ENCODE results near the gene RNF5.

Gene RNF5

DNA sequence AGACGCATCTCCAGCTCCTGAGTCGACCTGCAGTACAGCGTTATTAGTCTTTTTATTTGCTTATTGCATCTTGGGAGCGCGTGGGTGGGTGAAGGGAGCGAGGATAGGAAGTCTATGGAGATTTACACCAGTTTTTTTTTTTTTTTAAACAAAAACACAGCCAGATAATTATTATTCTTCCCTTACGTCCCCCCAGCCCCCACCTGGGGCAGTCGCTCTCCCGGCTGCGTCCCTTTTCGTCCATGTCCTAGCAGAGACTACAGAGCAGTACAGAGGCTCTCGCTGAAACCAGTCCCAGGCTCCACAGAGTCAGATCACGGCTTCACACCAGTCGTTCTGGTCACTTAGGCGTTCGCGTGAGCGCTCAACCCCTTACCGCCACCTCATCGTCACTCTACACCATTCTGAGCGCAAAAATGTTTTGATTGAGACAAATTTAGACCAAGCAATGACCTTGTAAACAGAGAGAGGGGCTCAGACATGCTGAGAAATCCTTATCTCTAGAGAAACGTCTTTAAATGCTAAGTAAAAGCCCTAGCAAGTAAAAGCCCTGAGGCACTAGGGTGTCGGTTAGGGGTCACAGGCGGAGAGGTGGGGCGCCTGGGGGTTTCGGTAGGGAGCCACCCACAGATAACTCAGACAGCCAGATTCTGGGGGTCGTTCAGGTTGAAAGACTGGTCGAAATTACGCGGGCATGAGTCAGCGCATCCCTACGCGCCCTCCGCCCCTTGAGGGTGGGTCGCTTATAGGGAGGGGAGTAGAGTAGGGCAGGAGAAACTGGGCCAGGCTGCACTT is 25.2 kb upstream of the RNF5 start:
- DNase-seq = peak; percentile 54

DNA sequence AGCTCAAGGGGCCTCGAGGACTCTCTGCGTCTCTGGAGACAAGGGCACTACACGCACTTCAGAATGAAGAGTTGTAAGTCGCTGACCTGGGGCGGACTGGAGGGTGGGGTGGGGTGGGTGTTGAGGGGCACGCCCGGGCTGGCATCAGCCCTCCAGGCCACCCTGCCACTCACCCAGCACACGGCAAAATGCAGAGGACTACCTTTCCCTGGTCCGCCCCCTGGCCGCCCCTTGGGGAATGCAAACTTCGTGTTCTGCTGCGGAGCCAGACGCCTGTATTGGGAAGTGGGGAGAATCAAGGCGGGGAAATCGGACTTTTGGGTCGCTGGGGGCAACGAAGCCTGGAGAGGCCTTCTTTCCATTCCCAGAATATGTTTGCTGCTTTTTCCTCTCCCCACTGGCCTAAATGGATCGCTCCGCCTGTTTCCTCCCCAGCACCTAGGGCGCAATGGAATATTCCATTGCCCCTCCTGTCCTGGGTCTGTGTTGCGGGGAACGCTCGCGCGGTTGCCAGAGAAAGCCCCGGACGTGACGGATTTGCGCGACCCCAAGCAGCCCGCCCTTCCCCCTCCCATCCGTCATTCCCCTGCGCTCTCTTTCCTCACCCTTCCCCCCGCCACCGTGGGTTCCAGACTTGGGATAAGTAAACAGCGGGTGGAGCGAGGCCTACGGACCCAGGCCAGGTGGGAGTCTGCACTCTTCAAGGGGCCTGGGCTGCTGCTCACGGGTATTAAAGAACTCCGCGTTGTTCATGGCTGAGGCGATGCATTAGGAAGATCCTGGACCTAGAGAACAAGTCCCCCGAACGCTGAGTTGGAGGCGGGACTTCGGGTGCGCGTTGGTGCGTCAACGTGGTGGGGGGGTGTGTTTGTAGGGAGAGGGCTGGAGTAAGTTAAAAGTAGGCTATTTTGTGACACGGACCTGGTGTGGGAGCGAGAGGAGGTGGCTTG is 24.4 kb upstream of the RNF5 start, which contains the start of gene PPT2:
Gene PPT2, plus strand, starts transcription at position 578 of the 950 bp plus-strand sequence. CDS start 454 bp downstream, outside the sequence.
- DNase-seq = peak; percentile 83

DNA sequence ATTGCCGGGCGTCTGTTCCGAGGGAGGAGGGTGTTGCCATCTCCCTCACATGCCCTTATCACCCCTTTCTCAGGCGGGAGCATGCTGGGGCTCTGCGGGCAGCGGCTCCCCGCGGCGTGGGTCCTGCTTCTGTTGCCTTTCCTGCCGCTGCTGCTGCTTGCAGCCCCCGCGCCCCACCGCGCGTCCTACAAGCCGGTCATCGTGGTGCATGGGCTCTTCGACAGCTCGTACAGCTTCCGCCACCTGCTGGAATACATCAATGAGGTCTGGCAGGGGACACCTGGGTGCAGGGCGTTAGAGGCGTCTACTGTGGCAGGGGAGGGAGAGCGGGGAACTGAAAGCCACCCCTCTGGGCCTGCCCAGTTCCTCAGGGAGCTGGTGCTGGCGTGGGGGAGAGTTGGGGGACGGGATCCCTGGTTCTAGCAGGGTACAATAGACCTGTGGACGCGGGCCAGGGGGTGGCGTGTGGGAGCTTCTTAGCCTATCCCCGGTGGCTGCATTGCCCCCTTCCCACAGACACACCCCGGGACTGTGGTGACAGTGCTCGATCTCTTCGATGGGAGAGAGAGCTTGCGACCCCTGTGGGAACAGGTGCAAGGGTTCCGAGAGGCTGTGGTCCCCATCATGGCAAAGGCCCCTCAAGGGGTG is 23.6 kb upstream of the RNF5 start:
- peak; percentile 73 for DNase-seq

DNA sequence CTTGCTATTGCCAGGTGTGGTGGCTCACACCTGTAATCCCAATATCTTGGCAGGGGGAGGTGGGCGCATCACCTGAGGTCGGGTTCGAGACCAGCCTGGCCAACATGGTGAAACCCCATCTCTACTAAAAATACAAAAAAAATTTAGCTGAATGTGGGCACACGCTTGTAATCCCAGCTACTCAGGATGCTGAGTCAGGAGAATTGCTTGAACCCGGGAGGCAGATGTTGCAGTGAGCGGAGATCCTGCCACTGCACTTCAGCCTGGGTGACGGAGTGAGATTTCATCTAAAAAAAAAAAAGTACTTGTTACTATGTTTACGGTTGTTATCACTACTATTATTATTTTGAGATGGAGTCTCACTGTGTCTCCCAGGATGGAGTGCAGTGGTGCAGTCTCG is 21.3 kb upstream of the RNF5 start:
- DNase-seq = no peak

DNA sequence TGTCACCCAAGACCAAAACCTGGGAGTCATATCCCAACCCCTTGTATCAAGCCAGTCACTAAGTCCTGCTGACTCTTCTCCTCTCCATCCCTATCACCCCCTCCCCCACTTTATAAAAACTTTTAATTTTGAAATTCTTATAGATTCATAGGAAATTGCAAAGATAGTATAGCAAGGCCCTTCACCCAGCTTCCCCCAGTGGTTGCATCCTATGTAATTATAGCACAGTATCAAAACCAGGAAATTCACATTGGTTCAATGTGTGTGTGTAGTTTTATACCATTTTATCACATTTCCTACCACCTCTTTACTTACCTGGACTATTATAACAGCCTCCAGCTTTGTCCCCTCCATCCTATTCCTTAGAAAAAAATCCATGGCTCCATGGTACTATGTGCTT is 20.2 kb upstream of the RNF5 start:
- DNase-seq = no peak

DNA sequence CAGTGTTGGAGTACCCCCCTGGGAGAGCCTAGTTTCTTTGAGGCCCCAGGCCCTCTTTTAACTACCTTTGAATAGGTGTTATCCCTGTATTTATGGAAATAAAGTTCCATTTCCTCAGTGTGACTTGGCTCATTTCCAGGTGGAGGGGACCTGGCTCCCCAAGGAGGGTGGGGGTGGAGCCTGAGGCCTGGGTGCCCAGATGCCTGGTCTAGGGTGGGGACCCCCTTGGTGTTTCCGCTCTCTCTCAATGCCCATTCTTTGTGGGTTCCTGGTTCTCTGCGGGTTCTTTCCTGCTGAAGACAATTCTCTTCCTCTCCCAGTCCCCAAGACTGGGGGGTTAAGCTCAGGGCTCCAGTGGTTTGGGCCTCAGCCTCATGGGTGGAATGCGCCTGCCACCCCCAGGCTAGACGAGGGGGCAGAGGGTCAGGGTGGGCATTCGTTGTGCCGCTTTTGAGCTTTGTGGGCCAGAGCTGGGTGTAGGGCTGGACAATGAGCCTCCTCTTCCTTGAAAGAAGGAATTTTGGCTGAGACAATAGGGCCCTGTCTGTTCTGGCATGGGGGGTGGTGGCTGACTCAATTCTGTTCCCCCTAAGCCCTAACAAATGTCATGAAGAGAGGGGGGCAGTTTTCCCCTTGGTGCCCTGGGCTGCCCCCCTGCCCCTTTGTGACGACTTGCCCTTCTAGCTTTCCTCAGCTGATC is 14.5 kb upstream of the RNF5 start:
- no peak for DNase-seq

DNA sequence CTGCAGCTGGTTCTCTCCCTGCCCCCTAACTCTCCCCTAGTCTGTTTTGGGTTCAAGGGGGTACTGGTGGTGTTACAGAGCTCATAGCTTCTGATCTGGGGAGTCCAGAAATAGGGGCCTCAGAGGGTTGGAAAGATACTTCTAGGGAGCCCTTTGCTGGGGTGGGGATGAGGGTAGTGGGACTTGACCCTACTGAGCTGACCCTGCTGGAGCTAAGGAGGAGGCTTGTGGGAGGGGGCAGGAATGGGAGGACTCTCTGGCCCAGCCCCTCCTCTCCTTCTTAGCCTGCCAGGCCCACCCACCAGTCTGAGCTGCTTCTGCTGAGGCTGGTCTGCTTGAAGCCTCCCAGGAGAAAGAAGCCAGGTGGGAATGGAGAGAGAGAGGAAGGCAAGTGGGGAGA is 13.9 kb upstream of the RNF5 start, which contains the start of gene EGFL8:
Gene EGFL8, plus strand, starts transcription at position 301 of the 400 bp plus-strand sequence. CDS start 1,571 bp downstream, outside the sequence.
- DNase-seq = no peak

DNA sequence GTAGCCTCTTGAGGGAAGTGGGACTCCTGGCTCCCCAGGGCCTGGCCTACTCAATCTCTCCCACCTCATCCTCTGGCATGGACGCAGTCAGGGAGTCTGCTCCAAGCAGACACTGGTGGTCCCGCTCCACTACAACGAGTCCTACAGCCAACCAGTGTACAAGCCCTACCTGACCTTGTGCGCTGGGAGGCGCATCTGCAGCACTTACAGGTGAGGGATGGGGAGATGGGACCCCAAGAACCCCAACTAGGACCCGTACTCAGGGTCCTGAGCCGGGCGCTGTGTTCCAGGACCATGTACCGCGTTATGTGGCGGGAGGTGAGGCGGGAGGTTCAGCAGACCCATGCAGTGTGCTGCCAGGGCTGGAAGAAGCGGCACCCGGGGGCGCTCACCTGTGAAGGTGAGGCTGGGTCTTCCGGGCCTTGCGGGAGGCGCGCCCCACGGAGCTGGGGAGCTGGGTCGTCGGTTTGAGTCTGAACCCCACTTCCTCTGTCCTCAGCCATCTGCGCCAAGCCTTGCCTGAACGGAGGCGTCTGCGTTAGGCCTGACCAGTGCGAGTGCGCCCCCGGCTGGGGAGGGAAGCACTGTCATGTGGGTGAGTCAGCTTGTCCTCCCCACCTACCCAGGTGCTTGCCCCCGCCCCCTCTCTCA is 11.7 kb upstream of the RNF5 start:
- DNase-seq = no peak

DNA sequence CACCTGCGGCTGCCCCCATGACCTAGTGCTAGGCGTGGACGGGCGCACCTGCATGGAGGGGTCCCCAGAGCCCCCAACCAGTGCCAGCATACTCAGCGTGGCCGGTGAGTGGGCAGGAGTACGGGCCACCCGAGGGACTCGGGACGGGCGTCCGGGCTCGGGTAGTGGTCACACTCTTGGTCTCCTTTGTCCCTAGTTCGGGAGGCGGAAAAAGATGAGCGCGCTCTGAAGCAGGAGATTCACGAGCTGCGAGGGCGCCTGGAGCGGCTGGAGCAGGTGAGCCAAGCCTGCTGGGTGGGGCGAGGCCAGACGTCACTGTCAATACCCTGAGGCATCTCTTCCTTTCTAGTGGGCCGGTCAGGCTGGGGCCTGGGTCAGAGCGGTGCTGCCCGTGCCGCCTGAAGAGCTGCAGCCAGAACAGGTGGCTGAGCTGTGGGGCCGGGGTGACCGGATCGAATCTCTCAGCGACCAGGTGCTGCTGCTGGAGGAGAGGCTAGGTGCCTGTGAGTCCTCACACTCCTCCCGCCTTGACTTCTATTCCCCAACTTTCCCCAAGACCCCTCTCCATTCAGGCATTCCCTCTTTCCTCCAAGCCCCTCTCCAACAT is 10.9 kb upstream of the RNF5 start:
- DNase-seq = no peak

DNA sequence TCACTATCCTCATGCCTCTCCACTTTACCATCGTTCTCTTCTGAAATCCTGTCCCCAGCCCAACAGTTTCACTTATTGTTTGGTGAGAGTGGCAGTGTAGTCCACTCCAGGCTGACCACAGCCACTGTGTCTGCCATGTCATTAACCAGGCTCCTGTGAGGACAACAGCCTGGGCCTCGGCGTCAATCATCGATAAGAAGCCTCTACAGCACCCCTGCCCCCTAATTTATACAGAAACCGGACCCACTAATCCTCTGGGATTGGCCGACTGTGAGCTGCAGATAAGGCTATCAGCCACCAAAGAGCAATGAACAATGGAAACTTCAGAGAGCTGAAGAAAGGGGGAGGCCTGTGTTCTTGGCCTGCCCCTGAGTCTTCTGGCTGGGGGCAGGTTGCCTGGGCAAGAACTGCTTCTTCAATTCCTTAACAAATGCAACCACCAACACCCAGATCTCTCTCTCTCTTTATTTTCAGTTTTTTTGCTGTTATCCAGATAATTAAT is 10.4 kb upstream of the RNF5 start:
- DNase-seq = no peak

DNA sequence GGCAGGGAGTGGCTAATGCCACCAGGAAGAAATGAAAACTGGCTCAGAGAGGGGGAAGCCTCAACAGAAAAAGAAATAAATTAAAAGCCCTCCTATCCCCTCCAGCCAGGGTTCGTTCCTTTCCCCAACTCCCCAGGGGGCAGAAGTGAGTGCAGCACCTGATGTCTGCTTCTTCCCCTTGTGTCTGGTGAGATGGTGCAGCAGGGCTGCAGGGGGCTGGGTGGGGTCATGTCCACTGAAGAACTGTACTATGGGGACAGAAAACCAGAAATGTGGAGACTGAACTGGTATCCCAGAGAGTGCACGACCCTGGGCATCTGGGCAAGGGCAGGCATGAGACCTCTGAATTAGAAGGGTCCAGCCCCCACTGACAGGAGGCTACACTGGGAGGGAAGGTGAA is 9.9 kb upstream of the RNF5 start:
- DNase-seq = no peak

DNA sequence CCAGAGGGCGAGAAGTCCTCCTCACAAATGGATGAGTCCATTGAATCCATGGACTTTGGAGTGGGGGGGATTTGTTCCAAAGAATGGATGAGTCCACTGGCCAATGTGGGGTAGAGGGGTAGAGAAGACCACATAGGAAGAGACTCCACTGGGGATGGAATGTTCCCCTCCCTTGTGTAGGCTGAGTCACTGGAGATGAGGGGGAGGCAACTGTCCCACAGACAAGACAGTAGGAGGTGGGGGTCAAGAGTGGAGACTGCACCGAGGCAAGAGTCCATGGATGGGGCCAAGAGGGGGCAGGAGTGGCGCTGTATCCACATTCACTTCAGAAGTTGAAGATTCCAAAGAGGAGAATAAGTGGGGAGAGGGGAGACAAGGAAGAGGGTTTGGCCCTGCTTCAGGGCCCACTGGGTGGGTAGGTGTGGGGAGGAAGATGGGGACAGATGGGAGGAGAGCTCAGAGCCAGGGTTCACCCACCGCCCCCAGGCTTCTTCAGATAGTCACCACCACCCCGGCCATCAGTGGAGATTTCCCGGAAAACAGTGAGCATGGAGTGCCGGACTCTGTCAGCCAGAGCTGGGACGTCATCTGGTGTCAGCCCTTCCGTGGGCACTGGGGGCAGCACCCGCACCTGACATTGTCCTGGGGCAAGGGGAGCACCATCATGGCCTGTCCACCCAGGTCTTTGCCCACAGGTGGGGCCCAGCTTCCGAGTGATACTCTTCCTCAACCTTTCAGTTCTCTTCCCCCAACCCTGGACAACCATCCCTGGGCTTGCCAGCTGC is 9.2 kb upstream of the RNF5 start:
- DNase-seq = no peak

DNA sequence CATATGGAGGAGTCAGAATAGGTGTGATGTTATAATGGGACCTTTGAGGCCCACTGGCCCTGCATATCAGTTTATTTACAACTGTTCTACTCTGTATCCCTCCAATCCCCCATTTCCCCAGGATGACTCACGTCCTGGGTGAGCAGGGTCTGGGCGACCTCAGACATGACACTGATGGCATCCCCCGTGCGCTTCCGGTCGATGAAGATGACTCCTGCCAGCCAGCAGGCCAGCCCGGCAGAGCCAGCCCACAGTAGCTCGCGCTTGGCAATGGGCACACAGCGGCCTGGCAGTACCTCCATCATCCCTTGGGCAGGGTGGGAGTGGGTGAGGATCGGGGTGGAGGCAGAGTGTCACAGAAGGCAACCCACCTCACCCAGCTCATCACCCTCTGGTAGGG is 7.9 kb upstream of the RNF5 start:
- DNase-seq = no peak

DNA sequence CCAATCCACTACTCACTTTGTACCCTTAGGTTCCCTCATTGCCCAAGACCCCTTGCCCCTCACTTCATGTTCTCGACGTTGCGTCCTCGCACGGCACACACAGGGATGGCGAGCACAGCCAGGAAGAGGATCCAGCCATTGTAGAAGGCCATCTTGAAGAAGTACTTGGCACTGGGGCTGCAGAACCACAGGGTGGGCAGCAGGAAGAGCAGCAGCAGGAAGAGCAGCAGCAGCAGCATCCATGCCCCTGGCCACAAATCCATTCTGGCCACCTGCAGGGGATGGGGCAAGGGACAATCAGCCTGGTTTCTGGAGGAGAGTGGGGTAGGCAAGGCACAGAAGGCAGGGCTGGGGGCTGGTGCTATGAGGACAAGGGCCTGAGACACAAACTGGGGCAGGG is 7.0 kb upstream of the RNF5 start:
- no peak for DNase-seq

DNA sequence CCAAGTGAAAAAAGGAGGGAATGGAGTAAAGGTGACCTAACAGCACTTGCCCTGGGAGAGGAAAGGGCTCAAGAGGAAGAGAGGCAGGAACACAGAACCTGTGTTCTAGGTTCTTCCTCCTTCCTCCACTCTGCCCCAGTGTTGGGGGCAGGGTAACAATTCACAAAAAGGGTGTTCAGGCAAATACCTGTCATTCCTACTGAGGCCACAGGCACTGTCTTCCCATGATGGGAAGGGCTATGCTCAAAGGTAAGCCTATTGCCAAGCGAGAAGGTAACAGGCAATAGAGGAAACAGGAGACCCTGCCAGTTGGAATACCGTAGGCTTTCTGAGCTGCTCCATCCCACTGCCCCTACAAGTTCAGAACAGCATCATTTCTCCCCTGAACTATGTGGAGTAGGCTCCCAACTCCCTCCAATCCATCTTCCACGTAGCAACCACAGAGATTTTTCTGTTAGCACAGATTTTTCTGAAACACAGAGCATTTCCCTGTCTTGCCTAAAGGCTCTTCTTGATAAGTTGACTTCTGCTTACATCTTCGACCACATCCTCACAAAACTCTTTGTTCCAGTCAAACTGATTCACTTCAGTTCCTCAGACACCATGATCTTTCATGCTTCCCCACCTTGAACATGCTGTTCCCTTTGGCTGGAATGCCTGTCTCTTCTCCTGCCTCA is 5.0 kb upstream of the RNF5 start:
- no peak for DNase-seq

DNA sequence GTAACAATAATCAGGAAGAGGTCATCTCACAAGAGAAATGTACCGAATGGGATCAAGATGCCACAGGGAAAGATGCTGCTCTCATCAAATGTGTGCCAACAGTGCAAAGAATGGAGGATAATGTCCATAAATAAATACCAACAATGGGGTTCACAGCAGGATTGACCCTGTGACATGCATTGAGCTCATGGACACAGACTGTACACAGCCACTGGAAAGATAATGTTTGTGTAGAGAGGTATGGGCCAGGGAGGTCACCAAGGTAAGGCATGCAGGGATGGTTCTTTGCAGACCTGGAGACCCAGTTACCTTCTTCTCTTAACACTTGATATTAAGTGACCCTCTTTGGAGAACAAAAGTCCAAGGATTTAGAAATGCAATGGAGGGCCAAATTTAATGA is 3.8 kb upstream of the RNF5 start:
- DNase-seq = no peak

DNA sequence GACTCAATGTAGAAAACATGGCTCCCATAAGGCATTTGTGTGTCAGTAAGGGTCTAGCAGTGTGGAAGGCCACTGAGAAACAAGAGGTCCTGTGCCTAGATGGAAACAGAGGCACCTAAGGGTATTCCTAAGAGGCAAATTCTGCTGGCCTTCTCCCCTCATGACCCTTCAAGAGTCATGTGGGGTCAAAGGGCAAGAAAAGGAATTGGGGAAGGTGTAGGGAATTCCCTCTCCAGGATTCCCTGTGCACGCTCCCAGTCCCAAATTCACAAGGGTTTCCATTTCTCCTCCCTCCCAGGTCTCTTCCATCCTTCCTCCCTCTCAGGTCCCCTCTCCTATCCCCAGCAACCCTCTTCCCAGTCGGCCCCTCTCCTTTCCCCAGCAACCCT is 2.9 kb upstream of the RNF5 start:
- DNase-seq = no peak

DNA sequence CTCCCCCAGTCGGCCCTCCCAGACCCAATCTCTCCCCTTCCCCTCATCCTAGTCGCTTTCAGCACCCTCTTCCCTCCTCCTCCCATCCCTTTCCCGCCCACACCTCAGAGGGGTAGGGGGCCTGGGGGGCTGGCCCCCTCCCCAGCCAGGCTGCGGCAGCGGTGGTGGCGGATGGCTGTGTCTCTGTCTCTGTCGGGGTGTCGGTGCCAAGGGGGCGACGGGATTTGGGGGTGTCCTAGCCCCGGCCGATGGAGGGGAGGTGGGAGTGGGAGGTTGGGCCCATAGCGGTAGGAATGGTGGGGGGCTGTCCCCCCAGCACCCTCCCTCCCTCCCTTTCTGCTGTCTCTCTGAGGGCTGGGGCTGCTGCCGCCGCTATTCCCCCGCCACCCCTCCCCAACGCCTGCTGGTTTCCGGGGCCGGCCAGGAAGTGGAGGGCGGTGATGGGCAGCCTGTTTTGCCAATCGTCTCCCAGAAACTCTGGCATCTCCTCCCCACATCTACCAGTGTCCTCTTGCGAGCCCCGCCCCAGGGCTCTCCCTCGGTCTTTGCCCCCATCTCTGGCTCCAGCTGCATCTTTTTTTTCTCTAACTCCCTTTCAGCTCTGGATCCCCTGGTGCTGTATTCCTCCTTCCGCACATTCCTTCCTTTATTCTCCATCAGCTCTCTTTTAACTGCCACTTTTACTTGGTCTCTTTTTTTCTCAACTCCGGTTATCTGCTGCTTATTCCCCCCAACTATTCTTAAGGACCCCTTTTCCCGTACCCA is 2.3 kb upstream of the RNF5 start, which contains the start of gene AGPAT1:
Gene AGPAT1, minus strand, starts transcription at position 374 of the 765 bp plus-strand sequence. CDS start 4,588 bp downstream, outside the sequence.
- DNase-seq = peak; percentile 96
